ENCODE results near the gene PI16.

Gene PI16

GRCh38 chr6:36997811-36998722 lies 43.5 kb downstream of the PI16 start:
- TF ChIP-seq, protein P1, sequence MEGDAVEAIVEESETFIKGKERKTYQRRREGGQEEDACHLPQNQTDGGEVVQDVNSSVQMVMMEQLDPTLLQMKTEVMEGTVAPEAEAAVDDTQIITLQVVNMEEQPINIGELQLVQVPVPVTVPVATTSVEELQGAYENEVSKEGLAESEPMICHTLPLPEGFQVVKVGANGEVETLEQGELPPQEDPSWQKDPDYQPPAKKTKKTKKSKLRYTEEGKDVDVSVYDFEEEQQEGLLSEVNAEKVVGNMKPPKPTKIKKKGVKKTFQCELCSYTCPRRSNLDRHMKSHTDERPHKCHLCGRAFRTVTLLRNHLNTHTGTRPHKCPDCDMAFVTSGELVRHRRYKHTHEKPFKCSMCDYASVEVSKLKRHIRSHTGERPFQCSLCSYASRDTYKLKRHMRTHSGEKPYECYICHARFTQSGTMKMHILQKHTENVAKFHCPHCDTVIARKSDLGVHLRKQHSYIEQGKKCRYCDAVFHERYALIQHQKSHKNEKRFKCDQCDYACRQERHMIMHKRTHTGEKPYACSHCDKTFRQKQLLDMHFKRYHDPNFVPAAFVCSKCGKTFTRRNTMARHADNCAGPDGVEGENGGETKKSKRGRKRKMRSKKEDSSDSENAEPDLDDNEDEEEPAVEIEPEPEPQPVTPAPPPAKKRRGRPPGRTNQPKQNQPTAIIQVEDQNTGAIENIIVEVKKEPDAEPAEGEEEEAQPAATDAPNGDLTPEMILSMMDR (IDR thresholded peaks at IDR 0.05; ENCODE audit: low read depth, low read length, missing control alignments): no peak
- DNase-seq (ENCODE audit: extremely low read depth, low read depth): no peak
- H3K4me3 ChIP-seq (replicated peaks; ENCODE audit: low read depth, low read length): no peak overlapping the region

- TF ChIP-seq, protein P1 (IDR thresholded peaks at IDR 0.05; ENCODE audit: low read depth, low read length, missing control alignments): no peak
- no peak for DNase-seq (ENCODE audit: extremely low read depth, low read depth)
- no peak overlapping the region for H3K4me3 ChIP-seq (replicated peaks; ENCODE audit: low read depth, low read length)
Observed at GRCh38 chr6:36998723-36999038, 44.1 kb downstream of the PI16 start.

DNA sequence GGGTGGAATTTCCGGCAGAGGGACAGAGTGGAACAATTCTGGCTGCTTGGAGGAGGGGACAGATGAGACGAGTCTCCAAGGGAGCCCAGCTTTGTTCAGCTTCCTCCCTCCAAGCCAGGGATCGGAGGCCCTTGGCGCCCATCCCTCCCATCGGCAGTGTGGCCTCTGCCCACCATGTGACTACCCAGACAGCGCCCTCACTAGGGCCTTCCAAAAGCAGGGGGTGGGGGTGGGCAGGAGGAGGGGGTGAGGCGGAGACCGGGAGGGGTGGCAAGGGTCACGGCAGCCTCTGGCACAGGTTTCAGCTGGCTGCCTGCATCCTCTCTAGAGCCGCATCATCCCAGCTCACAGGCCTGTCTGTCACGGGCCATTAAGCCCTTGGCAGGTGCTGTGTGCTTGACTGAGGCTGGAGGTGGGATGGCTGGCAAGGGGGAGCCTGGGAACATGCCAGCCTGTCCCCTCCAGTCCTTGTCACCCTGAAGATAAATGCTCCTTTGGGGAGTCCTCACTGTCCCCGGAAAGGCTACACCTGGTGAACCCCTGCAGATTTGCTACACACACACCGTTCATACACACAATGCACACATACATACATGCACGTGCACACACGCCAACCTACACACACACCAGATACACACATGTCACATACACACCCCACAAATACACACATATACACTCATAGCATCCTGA lies 44.7 kb downstream of the PI16 start:
- DNase-seq (ENCODE audit: extremely low read depth, low read depth): no peak
- no peak overlapping the region for H3K4me3 ChIP-seq (replicated peaks; ENCODE audit: low read depth, low read length)
- TF ChIP-seq, protein P1 (IDR thresholded peaks at IDR 0.05; ENCODE audit: low read depth, low read length, missing control alignments): no peak

- no peak overlapping the region for H3K4me3 ChIP-seq (replicated peaks; ENCODE audit: low read depth, low read length)
- DNase-seq (ENCODE audit: extremely low read depth, low read depth): no peak
- TF ChIP-seq, protein P1 (IDR thresholded peaks at IDR 0.05; ENCODE audit: low read depth, low read length, missing control alignments): no peak
Observed at GRCh38 chr6:36999751-37000125, 45.2 kb downstream of the PI16 start.

DNA sequence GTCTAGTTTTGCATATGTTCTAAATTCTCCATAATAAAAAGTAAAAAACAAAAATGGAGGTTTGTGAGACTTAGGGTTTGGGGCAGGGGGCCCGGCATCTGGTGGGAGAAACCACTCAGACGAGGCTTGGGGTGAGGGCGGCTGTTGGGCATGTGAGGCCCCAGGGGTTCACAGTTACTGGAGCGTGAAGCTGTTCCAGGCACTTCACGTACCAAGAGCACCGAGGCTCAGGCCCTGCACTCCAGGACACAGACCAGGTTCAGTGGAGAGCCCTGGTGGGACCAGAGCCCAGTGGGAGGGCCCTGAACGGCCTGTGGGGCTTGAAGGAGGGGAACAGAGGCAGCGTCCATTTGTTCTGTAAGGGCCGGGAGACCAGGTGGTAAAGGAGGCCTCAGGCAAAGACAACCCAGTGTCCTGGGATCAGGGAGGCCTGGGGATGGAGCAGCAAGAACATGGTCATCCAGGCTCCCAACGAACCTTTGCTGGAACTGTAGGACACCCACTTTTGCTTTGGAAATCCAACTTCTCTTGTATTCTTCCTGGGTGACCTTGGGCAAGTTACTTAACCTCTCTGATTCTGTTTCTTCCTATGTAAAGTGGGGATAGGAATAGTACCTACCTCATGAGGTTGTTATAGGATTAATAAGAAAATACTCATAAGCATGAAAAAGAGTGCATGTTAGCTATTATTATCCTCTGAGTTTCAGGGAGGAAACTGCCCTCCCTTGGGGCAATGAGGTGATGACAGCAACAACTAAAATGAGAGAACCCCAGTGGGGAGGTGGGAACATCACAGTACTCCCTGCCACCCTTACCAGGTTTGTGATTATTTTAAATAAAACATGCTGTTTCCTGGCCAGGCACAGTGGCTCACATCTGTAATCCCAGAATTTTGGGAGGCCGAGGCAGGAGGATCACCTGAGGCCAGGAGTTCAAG lies 49.8 kb downstream of the PI16 start:
- no peak overlapping the region for H3K4me3 ChIP-seq (replicated peaks; ENCODE audit: low read depth, low read length)
- DNase-seq (ENCODE audit: extremely low read depth, low read depth): no peak

More for the DNA sequence above, 49.8 kb downstream of the PI16 start:
- TF ChIP-seq, protein P1 (IDR thresholded peaks at IDR 0.05; ENCODE audit: low read depth, low read length, missing control alignments): no peak

Data from HFF-Myc (cell line).